MM.1S (cell line): Measurements from ENCODE around the gene PLCB4.

Experiments
- DNase-seq: peaks from one replicate; pipeline ENCODE4 v3.0.0-alpha.2; 2015
- H2AFZ ChIP-seq: fragments of 300-600 bp; sonication (generic); 2 replicates; pipeline ENCODE4 v1.6.0; 2016; ENCODE audit warnings: antibody characterized with exemption, low read length
- H3F3A ChIP-seq: fragments of 300-600 bp; sonication (generic); 2 replicates; pipeline ENCODE4 v1.6.1; 2016; ENCODE audit warnings: mild to moderate bottlenecking, antibody characterized with exemption, low read length, moderate library complexity, mixed read lengths; ENCODE audit not compliant: insufficient read depth
- H3K27ac ChIP-seq: fragments of 300-600 bp; sonication (generic); 2 replicates; pipeline ENCODE4 v1.5.1; 2016; ENCODE audit warnings: mild to moderate bottlenecking, low read length
- H3K27me3 ChIP-seq: fragments of 300-600 bp; sonication (generic); replicated peaks from 2 replicates; pipeline ENCODE4 v1.6.0; 2016; ENCODE audit warnings: low read length; ENCODE audit not compliant: insufficient read depth
- H3K36me3 ChIP-seq: fragments of 300-600 bp; sonication (generic); replicated peaks from 2 replicates; pipeline ENCODE4 v1.6.1; 2016; ENCODE audit warnings: mild to moderate bottlenecking, low read length, mixed read lengths; ENCODE audit not compliant: insufficient read depth
- H3K4me1 ChIP-seq: fragments of 300-600 bp; sonication (generic); 2 replicates; pipeline ENCODE4 v1.6.1; 2016; ENCODE audit warnings: low read length, mixed read lengths
- H3K4me2 ChIP-seq: fragments of 300-600 bp; sonication (generic); 2 replicates; pipeline ENCODE4 v1.6.0; 2016; ENCODE audit warnings: low read depth, low read length
- H3K4me3 ChIP-seq: fragments of 300-600 bp; sonication (generic); 2 replicates; pipeline ENCODE4 v1.5.1; 2016; ENCODE audit warnings: low read length, mixed read lengths
- H3K79me2 ChIP-seq: fragments of 300-600 bp; sonication (generic); 2 replicates; pipeline ENCODE4 v1.6.1; 2016; ENCODE audit warnings: mixed run types, low read length, mixed read lengths
- H3K9ac ChIP-seq: fragments of 300-600 bp; sonication (generic); 2 replicates; pipeline ENCODE4 v1.6.1; 2016; ENCODE audit warnings: low read length, mixed read lengths
- H3K9me2 ChIP-seq: fragments of 300-600 bp; sonication (generic); replicated peaks from 2 replicates; pipeline ENCODE4 v1.6.1; 2016; ENCODE audit warnings: mild to moderate bottlenecking, low read length, mixed read lengths; ENCODE audit not compliant: insufficient read depth
- H3K9me3 ChIP-seq: fragments of 300-600 bp; sonication (generic); replicated peaks from 2 replicates; pipeline ENCODE4 v1.6.1; 2016; ENCODE audit warnings: mild to moderate bottlenecking, low read length, mixed read lengths; ENCODE audit not compliant: insufficient read depth
- H4K20me1 ChIP-seq: fragments of 300-600 bp; sonication (generic); 2 replicates; pipeline ENCODE4 v1.6.1; 2016; ENCODE audit warnings: mild to moderate bottlenecking, low read length, moderate library complexity, mixed read lengths; ENCODE audit not compliant: insufficient read depth
- EZH2 ChIP-seq: fragments of 300-600 bp; sonication (generic); optimal IDR thresholded peaks from 2 replicates; pipeline ENCODE3; 2017; ENCODE audit warnings: low read depth, mild to moderate bottlenecking, antibody characterized with exemption, low read length, mixed read lengths
- EZH2phosphoT487 ChIP-seq: fragments of 300-600 bp; sonication (generic); IDR thresholded peaks from 2 replicates; pipeline ENCODE4 v1.6.1; 2018; ENCODE audit warnings: antibody characterized with exemption, low read length
- TF ChIP-seq, protein P1 (sequence below): fragments of 300-600 bp; sonication (generic); IDR thresholded peaks from 2 replicates; pipeline ENCODE4 v1.5.1; 2016; ENCODE audit warnings: antibody characterized with exemption, low read length, mixed read lengths

The PLCB4 gene

DNA sequence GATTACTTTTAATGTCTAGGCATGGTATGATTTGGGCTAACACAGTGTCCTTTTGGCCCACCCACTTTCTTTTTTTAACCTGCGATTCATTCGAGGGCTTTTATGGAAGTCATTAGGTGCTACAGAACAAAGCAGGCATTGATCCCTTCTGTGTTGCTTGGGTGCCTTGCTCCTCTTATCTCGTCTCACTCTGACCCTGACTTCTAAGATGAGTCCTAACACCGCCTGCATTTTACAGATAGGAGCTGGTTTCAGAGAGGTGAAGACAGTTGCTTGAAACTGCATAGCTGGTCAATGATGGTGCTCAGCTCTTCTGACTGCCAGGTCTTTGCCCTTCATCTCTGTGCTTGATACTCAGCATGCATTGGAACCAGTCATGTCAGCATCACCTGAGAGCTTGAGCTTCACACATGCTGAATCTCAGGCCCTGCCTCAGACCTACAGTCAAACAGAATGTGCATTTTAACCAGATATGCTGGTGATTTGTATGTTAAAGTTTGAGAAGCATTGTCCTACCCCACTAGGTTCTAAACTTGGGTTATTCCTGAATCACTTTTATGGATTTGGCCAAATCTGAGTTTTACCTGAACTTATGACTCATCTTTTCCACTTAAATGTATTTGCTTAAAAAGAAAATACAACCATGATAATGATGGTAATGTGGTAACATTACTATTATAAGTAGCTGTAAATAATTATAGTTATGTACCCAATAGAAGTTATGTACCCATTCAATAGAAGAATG, 142.3 kb downstream of the PLCB4 start:
- H3K4me3 ChIP-seq: no peak overlapping the region
- no peaks in the 10 kb centered on the region for H3K36me3 ChIP-seq
- no peaks in the 10 kb centered on the region for H3K79me2 ChIP-seq
- H3F3A ChIP-seq: no peaks in the 10 kb centered on the region
- H3K4me1 ChIP-seq: no peaks in the 10 kb centered on the region
- H3K4me2 ChIP-seq: no peak overlapping the region
- H2AFZ ChIP-seq: no peak overlapping the region
- DNase-seq: no peak
- TF ChIP-seq, protein P1, sequence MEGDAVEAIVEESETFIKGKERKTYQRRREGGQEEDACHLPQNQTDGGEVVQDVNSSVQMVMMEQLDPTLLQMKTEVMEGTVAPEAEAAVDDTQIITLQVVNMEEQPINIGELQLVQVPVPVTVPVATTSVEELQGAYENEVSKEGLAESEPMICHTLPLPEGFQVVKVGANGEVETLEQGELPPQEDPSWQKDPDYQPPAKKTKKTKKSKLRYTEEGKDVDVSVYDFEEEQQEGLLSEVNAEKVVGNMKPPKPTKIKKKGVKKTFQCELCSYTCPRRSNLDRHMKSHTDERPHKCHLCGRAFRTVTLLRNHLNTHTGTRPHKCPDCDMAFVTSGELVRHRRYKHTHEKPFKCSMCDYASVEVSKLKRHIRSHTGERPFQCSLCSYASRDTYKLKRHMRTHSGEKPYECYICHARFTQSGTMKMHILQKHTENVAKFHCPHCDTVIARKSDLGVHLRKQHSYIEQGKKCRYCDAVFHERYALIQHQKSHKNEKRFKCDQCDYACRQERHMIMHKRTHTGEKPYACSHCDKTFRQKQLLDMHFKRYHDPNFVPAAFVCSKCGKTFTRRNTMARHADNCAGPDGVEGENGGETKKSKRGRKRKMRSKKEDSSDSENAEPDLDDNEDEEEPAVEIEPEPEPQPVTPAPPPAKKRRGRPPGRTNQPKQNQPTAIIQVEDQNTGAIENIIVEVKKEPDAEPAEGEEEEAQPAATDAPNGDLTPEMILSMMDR: no peak
- TF ChIP-seq EZH2: no peak
- TF ChIP-seq EZH2phosphoT487: no peak
- H3K9me2 ChIP-seq: no peaks in the 10 kb centered on the region
- no peaks in the 10 kb centered on the region for H3K27me3 ChIP-seq
- no peaks in the 10 kb centered on the region for H4K20me1 ChIP-seq
- no peak overlapping the region for H3K27ac ChIP-seq
- H3K9ac ChIP-seq: no peak overlapping the region
- H3K9me3 ChIP-seq: no peaks in the 10 kb centered on the region

- H3K9me3 ChIP-seq: no peaks in the 10 kb centered on the region
- H3K4me1 ChIP-seq: no peaks in the 10 kb centered on the region
- no peaks in the 10 kb centered on the region for H4K20me1 ChIP-seq
- no peak for TF ChIP-seq EZH2
- no peak for TF ChIP-seq EZH2phosphoT487
- TF ChIP-seq, protein P1: no peak
- no peak overlapping the region for H2AFZ ChIP-seq
- H3K4me2 ChIP-seq: no peak overlapping the region
- no peak overlapping the region for H3K9ac ChIP-seq
- H3K79me2 ChIP-seq: no peaks in the 10 kb centered on the region
- no peak overlapping the region for H3K27ac ChIP-seq
- no peaks in the 10 kb centered on the region for H3F3A ChIP-seq
- no peak for DNase-seq
- H3K27me3 ChIP-seq: no peaks in the 10 kb centered on the region
- no peaks in the 10 kb centered on the region for H3K9me2 ChIP-seq
- H3K4me3 ChIP-seq: no peak overlapping the region
- no peaks in the 10 kb centered on the region for H3K36me3 ChIP-seq
Observed at GRCh38 chr20:9212735-9213134, 143.8 kb downstream of the PLCB4 start.

- H3K9me3 ChIP-seq: no peaks in the 10 kb centered on the region
Observed at GRCh38 chr20:9214685-9215084, 145.8 kb downstream of the PLCB4 start.

More at GRCh38 chr20:9214685-9215084, 145.8 kb downstream of the PLCB4 start:
- no peak for TF ChIP-seq EZH2
- TF ChIP-seq, protein P1: no peak
- no peak for TF ChIP-seq EZH2phosphoT487
- Histone ChIP-seq H3K36me3 (no peaks in the 10 kb centered on the region), H3K4me3 (no peak overlapping the region), H3K4me1 (no peaks in the 10 kb centered on the region), H3K4me2 (no peak overlapping the region), H4K20me1 (no peaks in the 10 kb centered on the region), H3K79me2 (no peaks in the 10 kb centered on the region), H3K27ac (no peak overlapping the region), H2AFZ (no peak overlapping the region), H3K27me3 (no peaks in the 10 kb centered on the region), H3K9me2 (no peaks in the 10 kb centered on the region), H3K9ac (no peak overlapping the region), H3F3A (no peaks in the 10 kb centered on the region)
- no peak for DNase-seq
